Activated CD8-positive, alpha-beta memory T cell treated with anti-CD3 and anti-CD28 coated beads for 4 hours (primary cell): ENCODE data around the gene OR5C1.
A peak's percentile ranks its signal among the peaks of the same experiment; 100 is the strongest.
"Not testable (repeated sequence)": the region's sequence is repeated elsewhere in the genome, so short reads cannot be mapped to it uniquely, and the experiment has no call there.

Experiments used
- DNase-seq, 2 donors: peaks; one replicate each; pipeline ENCODE4 v3.0.0-alpha.2; 2020; ENCODE audit warnings: low read depth in 2 of 2

OR5C1 gene

DNA sequence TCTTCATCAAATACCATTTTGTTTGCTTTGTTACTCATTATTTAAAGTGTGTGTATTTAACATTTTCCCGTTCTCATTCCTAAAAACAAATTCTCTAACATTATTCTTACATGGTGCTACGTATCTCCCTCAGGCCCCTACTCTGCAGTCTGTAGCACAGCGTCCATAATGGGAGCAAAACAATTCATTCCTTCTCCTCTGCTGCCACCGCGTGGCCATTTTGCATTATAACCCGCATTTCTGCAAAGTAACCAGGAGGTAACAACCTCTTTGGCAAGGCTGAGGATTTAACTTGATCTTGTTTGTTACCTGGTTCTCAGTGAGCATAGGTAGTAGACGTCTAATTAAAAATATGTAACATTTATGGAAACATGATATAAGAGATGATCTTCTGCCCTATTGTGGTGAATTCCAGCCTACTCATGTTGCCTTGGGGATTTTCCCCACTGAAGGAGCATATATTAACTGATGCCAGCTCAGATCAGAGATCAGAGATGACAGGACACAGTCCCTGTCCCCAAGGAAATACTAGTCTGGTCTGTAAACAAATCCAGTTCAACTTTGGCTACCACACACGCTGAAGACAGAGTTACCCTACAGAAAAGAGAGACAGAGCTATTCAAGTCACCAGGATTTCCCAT, 21.7 kb downstream of the OR5C1 start:
- peak; percentile 45 to 51 for DNase-seq

DNA sequence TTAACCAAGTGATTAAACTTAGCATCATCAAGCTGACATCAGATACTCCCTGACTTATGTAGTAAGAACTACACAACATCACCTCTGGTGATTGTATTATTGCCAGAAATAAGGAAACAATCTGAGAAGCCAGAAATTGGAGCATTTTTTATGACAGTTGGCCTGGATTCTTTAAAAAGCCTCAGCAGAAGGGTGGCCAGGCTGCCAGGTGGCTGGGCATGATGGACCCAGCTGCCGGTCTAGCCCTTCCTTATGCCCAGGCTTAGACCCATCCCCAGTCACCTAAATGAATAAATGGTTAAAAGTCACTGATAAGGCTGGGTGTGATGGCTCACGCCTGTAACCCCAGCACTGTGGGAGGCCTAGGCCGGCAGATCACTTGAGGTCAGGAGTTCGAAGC, 24.0 kb downstream of the OR5C1 start:
- DNase-seq: no peak

DNA sequence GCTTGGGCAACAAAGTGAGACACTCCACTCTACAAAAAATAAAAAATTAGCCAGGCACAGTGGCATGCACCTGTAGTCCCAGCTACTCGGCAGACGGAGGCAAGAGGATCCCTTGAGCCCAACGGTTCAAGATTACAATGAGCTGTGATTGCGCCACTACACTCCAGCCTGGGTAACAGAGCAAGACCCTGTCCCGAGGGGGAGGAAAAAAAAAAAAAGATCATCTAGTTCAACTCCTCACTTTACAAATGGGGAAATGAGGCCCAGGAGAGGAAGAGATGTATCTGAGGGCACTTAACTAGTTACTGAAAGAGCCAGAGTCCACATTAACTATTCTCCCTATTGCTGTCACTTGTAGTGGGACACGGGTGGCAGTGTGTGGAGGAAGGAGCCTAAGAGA, 25.8 kb downstream of the OR5C1 start:
- DNase-seq: no peak

DNA sequence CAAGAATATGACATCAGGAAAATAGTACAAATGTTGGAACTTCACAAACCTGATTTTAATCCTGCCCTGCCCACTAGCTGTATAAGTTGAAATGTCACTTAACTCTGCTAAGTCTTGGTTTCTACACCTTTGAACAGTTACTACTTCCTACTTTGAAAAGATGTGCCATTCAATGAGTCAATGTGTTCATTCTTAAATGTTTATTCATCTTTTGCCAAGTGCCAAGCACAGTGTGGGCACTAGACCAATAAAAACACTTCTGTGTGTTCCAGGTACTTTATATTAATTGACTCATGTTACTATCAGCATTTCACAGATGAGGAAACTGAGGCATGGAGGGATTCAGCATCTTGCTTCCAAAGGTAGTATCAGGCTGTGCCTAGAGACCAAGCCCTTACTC, 26.8 kb downstream of the OR5C1 start:
- no peak for DNase-seq

DNA sequence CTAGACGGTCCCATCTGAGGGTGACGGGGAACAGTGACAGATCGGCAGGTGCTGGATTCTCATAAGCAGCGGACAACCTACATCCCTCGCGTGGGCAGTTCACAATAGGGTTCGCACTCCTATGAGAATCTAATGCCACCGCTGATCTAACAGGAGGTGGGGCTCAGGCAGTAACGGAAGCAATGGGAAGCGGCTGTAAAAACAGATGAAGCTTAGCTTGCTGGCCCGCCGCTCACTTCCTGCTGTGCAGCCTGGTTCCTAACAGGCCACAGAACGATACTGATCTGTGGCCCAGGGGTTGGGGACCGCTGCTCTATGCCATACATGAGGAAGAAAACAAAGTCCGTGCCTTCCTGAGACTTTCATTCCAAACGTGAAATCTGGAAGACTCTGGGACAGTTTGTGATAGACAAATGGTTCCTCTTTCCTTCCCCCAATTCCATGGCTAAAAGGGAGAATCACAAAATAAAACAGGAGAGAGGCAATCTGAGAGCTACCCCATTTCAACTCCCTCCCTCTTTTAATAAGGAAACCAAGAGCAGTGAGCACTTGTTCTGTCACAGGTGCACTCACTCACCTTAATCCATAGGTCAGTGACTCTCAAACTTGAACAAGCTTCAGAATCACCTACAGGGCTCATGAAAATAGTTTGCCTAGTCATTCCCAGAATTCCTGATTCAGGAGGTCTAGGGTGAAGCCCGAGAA, 27.6 kb downstream of the OR5C1 start:
- no peak for DNase-seq

DNA sequence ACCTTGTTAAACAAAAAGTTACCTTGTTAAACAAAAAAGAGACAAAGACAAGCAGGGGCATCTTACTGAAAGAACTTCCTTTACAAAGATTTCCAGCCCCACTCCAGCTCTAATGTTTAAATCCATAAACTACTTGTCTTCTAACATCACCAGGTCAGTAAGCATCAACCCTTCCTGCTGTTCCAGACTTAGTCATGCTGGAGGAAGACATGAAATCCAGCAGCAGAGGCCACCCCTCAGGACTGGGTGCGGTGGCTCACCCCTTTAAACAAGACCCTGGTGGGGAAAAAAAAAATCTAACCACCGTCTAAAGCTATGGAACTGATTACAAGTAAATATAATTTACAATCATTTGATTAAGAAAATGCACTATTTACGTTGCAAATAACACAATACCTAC, 30.6 kb downstream of the OR5C1 start:
- no peak for DNase-seq

DNA sequence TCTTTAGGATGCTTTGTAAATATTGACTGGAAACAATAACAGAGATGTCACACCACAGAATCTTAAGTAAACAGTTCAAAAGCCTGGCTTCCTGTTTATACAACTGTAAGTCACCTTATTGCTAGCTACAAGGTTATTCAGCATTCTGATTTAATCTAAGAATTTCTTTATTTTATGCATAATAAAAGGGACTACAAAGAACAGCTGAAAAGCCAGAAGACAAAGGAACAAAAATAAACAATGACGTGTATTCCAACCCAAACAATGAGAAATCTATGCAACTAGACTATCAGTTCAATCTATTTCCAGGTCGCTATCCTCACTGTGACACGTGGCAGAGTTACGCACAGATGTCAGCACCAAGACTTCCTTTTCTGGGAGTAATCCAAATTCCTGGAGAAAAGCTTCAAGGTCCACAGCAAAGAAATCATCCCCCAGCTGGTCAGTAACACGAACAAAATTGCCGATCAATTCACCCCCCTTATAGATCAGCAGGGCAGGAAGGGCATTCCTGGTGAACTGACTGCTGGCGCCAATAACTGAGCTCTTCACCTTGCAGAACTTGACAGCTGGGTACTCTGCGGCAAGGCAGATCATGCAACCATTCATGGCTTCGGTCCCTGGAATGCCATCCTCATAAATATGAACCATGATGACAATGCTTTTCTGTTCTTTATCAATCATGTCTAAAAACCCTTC, 31.2 kb downstream of the OR5C1 start:
- DNase-seq: no peak

DNA sequence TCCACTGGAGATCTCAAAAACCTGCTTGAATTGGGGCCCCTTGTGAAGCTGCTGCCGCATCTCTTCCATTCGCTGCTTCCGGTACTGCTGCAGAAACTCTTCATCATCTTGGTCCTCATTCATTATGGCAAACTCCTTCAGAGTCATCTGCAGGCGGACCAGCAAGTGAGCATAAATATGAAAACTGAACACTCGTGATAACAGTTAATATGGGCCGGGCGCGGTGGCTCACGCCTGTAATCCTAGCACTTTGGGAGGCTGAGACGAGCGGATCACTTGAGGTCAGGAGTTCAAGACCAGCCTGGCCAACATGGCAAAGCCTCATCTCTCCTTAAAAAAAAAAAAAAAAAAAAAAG, 31.7 kb downstream of the OR5C1 start:
- no peak for DNase-seq

DNA sequence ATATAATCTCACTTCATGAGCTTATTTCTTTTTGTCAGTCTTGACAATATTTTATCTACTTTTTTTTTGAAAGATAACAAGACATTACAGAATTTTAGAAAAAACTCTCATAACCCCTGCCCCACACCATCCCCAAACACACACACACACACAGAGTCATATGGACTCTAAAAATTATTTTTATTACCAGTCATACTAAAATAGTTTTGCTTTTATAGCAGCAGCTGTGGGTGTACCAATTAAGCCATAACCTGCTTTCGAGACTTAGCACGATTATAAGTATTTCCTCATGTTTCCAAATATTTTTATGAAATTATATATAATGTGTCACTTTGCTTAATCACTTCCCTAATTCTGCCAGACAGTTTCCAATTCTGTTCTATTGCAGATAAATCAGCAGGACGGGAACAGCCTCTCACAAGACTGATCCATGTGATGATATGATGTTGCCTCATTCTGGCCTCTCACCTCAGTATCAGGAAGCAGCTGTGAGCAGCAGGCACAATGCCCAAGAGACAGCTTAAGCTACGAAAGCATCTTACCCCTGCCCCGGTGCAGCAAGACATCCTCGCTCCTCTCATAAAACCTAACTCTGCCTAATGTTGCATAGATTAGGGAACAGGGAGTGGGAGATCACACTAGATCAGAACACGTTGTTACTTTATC, 32.7 kb downstream of the OR5C1 start:
- DNase-seq: no peak

DNA sequence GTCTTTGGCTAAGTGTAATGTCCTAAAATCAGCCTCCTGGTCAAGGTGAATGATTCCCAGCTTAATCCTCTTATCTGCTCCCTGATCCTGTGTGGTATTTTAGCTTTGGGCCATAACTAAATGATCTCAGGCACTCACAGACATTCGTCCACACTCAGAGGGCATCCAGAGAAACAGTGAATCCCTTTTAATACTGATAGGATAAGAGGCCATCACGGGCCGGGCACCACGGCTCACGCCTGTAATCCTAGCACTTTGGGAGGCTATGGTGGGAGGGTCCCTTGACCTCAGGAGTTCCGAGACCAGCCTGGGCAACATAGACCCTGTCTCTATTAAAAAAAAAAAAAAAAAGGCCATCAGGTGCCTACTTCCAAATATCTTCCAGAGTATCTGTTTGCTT, 33.3 kb downstream of the OR5C1 start:
- no peak for DNase-seq

DNA sequence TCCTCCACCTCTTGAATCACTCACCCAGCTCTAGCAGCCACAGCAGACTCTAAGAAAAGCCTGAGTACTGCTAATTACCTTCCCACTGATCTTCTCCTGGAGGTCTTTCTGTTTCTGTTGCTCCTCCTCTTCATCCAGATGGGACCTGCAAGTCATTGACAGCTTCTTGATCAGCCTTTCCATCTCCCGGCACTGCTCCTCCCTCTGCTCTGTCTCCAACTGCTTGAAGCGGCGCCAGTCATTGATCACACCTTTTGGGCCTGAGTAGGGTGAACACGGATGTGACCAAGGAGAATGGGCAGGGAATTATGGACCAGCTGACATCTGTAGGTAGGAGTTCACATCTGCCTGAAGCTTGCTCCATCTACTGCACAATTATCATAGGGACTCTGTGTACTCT, 34.2 kb downstream of the OR5C1 start:
- no peak for DNase-seq

DNA sequence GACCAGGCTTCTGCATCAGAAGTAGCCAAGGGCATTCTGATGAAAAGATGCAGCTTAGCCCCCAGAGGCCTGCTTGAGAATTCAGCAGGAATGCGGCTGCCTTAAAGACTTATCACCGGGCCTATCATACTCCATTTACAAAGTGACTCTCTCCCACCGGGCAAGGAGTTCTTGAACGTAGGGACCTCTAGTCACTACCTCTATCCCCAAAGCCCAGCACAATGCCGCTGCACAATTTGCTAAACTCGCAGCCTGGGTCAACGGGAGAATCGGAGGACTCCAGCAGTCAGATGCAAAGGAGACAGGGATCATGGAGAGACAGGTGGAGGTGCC, 39.0 kb downstream of the OR5C1 start:
- no peak for DNase-seq

DNA sequence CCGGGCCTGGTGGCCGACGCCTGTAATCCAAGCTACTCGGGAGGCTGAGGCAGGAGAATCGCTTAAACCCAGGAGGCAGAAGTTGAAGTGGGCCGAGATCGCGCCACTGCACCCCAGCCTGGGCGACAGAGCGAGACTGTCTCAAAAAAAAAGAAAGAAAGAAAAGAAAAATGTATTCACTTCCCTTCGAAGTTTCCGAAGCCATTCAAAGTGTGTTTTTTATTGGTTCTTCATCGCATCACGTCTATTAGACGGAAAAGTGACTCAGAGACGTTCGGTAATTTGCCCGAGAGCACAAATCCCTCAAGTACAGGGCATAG, 40.2 kb downstream of the OR5C1 start:
- not testable (repeated sequence) for DNase-seq

DNA sequence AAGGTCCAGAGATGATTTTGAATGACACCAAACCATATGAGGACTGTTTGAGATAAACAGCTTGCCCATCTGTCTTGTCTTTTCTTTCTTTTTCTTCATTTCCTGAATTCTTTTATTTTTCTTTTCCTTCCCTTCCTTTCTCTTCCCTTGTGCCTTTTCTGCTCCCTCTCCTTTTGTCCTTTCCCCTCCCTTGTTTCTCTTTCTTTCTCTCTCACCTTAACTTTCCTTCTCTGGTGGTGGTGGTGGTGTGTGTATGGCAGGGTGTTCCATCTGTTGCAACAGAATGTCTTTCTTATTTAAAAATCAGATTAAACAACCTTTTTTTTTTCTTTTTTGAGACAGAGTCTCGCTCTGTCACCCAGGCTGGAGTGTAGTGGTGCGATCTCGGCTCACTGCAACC, 43.5 kb downstream of the OR5C1 start:
- DNase-seq: no peak

DNA sequence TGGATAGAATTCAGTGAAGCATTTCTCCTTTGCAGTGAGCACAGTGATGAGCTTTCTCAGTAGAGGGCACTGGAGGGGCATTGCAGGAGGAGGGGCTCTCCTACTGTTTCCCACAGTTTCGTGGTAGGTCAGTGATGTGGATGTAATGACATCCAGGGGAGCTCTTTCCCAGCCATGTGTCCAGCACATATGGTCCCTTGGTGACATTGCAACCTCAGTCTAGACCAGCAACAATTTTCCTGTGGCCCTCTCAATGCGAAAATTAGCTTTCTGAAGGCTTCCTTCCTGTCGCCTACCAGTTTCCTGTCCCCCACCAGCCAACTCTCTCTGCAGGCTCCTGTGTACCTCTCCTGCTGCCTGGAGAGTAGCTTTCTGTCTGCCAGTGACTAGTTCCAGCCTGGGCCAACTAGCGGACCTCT, 46.6 kb downstream of the OR5C1 start:
- DNase-seq: no peak

DNA sequence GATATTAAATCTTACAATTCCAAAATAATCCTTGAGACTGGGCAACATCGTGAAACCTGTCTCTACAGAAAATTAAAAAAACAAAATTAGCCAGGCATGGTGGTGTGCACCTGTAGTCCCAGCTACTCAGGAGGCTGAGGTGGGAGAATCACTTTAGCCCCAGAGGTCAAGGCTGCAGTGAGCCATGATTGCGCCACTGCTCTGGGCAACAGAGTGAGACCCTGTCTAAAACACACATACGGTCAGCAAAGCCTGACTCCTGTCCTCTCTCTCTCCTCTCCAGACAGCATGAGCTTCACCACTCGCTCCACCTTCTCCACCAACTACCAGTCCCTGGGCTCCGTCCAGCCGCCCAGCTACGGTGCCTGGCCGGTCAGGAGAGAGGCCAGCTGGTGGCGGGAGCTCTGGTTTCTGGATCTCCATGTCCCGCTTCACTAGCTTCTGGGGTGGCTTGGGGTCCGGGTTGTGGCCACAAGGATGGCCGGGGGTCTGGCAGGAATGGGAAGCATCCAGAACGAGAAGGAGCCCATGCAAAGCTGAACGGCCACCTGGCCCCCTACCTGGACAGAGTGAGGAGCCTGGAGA, 48.6 kb downstream of the OR5C1 start:
- DNase-seq: no peak

DNA sequence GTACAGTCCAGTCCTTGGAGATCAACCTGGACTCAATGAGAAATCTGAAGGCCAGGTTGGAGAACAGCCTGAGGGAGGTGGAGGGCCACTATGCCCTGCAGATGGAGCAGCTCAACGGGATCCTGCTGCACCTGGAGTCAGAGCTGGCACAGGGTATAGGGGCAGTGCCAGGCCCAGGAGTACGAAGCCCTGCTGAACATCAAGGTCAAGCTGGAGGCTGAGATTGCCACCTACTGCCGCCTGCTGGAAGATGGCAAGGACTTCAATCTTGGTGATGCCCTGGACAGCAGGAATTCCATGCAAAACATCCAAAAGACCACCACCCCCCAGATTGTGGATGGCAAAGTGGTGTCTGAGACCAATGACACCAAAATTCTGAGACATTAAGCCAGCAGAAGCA, 49.7 kb downstream of the OR5C1 start:
- not testable (repeated sequence) for DNase-seq
